ENCODE data around the gene PRPF6. TPM values are rescaled to one million over a fixed set of nuclear protein-coding genes. Genes with fewer than 3 reads are reported as not detected.

Gene PRPF6
- polyA plus RNA-seq, 3 donors, result 29.1 to 47.7 (median 34.5) TPM

- Histone ChIP-seq H3K79me2 (ENCODE audit: insufficient read depth, low read length) (peaks cover 74% of the 10 kb centered on the region), H3K27ac (ENCODE audit: low read depth in 1 of 2, low read length in 2 of 2) (peak overlapping the region; percentile 81 to 86), H4K20me1 (ENCODE audit: insufficient read depth, low read length) (peaks cover 94% of the 10 kb centered on the region), H3K4me2 (replicated peaks; ENCODE audit: extremely low read depth, low read length, poor library complexity, severe bottlenecking) (peak overlapping the region; percentile 92), H3K27me3 (ENCODE audit: control insufficient read depth in 2 of 2, insufficient read depth in 2 of 2, low read length in 2 of 2) (no peaks in the 10 kb centered on the region), H3K4me1 (ENCODE audit: control insufficient read depth in 1 of 2, insufficient read depth in 2 of 2, low read length in 2 of 2) (peaks cover 29 to 55% of the 10 kb centered on the region in 2 donors), H3K4me3 (replicated peaks in 1 of 3; ENCODE audit: low read depth in 2 of 3, low read length in 3 of 3) (peak overlapping the region; percentile 78 to 100 (median 84)), H3K9ac (ENCODE audit: insufficient read depth, low read length, poor library complexity, severe bottlenecking) (peak overlapping the region; percentile 88), H3K9me3 (replicated peaks in 1 of 2; ENCODE audit: control insufficient read depth in 1 of 2, insufficient read depth in 1 of 2, low read length in 2 of 2) (no peaks in the 10 kb centered on the region), H2AFZ (ENCODE audit: insufficient read depth, low read depth, low read length, poor library complexity, severe bottlenecking) (no peak overlapping the region), H3K36me3 (replicated peaks in 1 of 2; ENCODE audit: control insufficient read depth in 1 of 2, insufficient read depth in 2 of 2, low read length in 2 of 2) (peaks cover 43 to 46% of the 10 kb centered on the region in 2 donors)
- no peak for DNase-seq
- WGBS (ENCODE audit: insufficient coverage), result 85% methylated on average over 14 of the region's 22 CpGs
- no peaks in the 10 kb centered on the region for H3K9me3 Mint-ChIP-seq
- peak overlapping the region; percentile 95 to 97 for H3K4me3 Mint-ChIP-seq
- peaks cover 0 to 3% (median 0%) of the 10 kb centered on the region in 3 donors for H3K27me3 Mint-ChIP-seq (ENCODE audit: low read depth in 3 of 3)
- TF ChIP-seq CTCF (IDR thresholded peaks at IDR 0.05), result no peak
- peaks cover 32 to 51% of the 10 kb centered on the region in 2 donors for H3K36me3 Mint-ChIP-seq
- peak overlapping the region; percentile 62 to 94 (median 89) for H3K27ac Mint-ChIP-seq
- intact Hi-C loops (cut with micrococcal nuclease), result no loop called here
- H3K4me1 Mint-ChIP-seq, result peaks cover 41% of the 10 kb centered on the region
These were observed 95.4 kb downstream of the PRPF6 start for GRCh38 chr20:64076061-64076997.

- 0% methylated on average over 3 of the region's 8 CpGs for whole genome bisulfite sequencing (ENCODE audit: insufficient coverage)
- Mint-ChIP-seq H3K27me3 (ENCODE audit: low read depth in 3 of 3) (peaks cover 1 to 3% (median 3%) of the 10 kb centered on the region in 3 donors), H3K36me3 (peaks cover 31 to 47% of the 10 kb centered on the region in 2 donors), H3K4me1 (peaks cover 43% of the 10 kb centered on the region), H3K9me3 (no peaks in the 10 kb centered on the region), H3K27ac (peak overlapping the region; percentile 82 to 94 (median 92)), H3K4me3 (peak overlapping the region; percentile 95 to 97)
- no peak overlapping the region for H2AFZ ChIP-seq (ENCODE audit: insufficient read depth, low read depth, low read length, poor library complexity, severe bottlenecking)
- TF ChIP-seq CTCF (IDR thresholded peaks at IDR 0.05), result no peak
- H4K20me1 ChIP-seq (ENCODE audit: insufficient read depth, low read length), result peaks cover 94% of the 10 kb centered on the region
- peak overlapping the region; percentile 78 to 100 (median 84) for H3K4me3 ChIP-seq (replicated peaks in 1 of 3; ENCODE audit: low read depth in 2 of 3, low read length in 3 of 3)
- intact Hi-C loops (cut with micrococcal nuclease), result no loop called here
- peak; percentile 64 to 85 (median 66) for DNase-seq
- peak overlapping the region; percentile 81 to 86 for H3K27ac ChIP-seq (ENCODE audit: low read depth in 1 of 2, low read length in 2 of 2)
- H3K9me3 ChIP-seq (replicated peaks in 1 of 2; ENCODE audit: control insufficient read depth in 1 of 2, insufficient read depth in 1 of 2, low read length in 2 of 2), result no peaks in the 10 kb centered on the region
- H3K4me1 ChIP-seq (ENCODE audit: control insufficient read depth in 1 of 2, insufficient read depth in 2 of 2, low read length in 2 of 2), result peaks cover 37 to 62% of the 10 kb centered on the region in 2 donors
- peak overlapping the region; percentile 88 for H3K9ac ChIP-seq (ENCODE audit: insufficient read depth, low read length, poor library complexity, severe bottlenecking)
- peaks cover 42% of the 10 kb centered on the region in 2 donors for H3K36me3 ChIP-seq (replicated peaks in 1 of 2; ENCODE audit: control insufficient read depth in 1 of 2, insufficient read depth in 2 of 2, low read length in 2 of 2)
- peaks cover 82% of the 10 kb centered on the region for H3K79me2 ChIP-seq (ENCODE audit: insufficient read depth, low read length)
- peak overlapping the region; percentile 92 for H3K4me2 ChIP-seq (replicated peaks; ENCODE audit: extremely low read depth, low read length, poor library complexity, severe bottlenecking)
- no peaks in the 10 kb centered on the region for H3K27me3 ChIP-seq (ENCODE audit: control insufficient read depth in 2 of 2, insufficient read depth in 2 of 2, low read length in 2 of 2)
These were observed 96.2 kb downstream of the PRPF6 start for GRCh38 chr20:64077094-64077493.

All from CD14-positive monocyte (primary cell).